Esophagus (tissue), 2 donors: ENCODE data around the gene GPR157. TPM values are rescaled to one million over a fixed set of nuclear protein-coding genes. Genes with fewer than 3 reads are reported as not detected.

Source experiments
- H3K27ac ChIP-seq, 2 donors: one replicate each; pipeline ENCODE4 v1.5.1; 2013; ENCODE audit warnings: low read depth in 2 of 2, mild to moderate bottlenecking in 2 of 2, inconsistent platforms in 1 of 2, low read length in 1 of 2, moderate library complexity in 1 of 2
- H3K27me3 ChIP-seq, 2 donors: one replicate each; pipeline ENCODE4 v1.6.1; 2013; ENCODE audit warnings: low read length in 2 of 2, control low read depth in 1 of 2, mild to moderate bottlenecking in 1 of 2; ENCODE audit not compliant: insufficient read depth in 2 of 2, control insufficient read depth in 1 of 2
- H3K36me3 ChIP-seq, 2 donors: one replicate each; pipeline ENCODE4 v1.6.1; 2013; ENCODE audit warnings: low read length in 1 of 2; ENCODE audit not compliant: control insufficient read depth in 2 of 2, insufficient read depth in 2 of 2
- H3K4me1 ChIP-seq, 2 donors: one replicate each; pipeline ENCODE4 v1.6.1; 2013; ENCODE audit warnings: low read length in 1 of 2; ENCODE audit not compliant: control insufficient read depth in 2 of 2, insufficient read depth in 2 of 2
- H3K4me3 ChIP-seq, 2 donors: one replicate each; pipeline ENCODE4 v1.5.1; 2013; ENCODE audit warnings: low read length in 2 of 2, mild to moderate bottlenecking in 2 of 2, low read depth in 1 of 2, moderate library complexity in 1 of 2
- H3K9me3 ChIP-seq, 2 donors: one replicate each; pipeline ENCODE4 v1.6.1; 2013; ENCODE audit warnings: mild to moderate bottlenecking in 2 of 2, low read depth in 1 of 2, low read length in 1 of 2, moderate library complexity in 1 of 2; ENCODE audit not compliant: control insufficient read depth in 2 of 2, insufficient read depth in 1 of 2
- WGBS, 2 donors: extraction: QIAGEN DNeasy Blood & Tissue Kit; methylation state at CpG; one replicate each; pipeline ENCODE4 v1.1.7; 2013; 5-methylcytosine and 5-hydroxymethylcytosine counted together
- polyA plus RNA-seq, 2 donors: library from polyadenylated mRNA; stranded (reverse); fragments of 200-250 nt; gene quantifications; one replicate each; pipeline ENCODE4 v1.2.3, GENCODE V29; 2013
- donor health status: healthy with polysubstance abuse.
- donor health status: Bipolar disorder and iron deficiency.

Gene GPR157
- polyA plus RNA-seq, 2 donors = 15.7 to 15.9 TPM

GRCh38 chr1:9111357-9111691 lies 17.6 kb downstream of the GPR157 start:
- peaks cover 0 to 9% of the 10 kb centered on the region in 2 donors for H3K4me1 ChIP-seq
- H3K27ac ChIP-seq = no peak overlapping the region
- H3K27me3 ChIP-seq = no peaks in the 10 kb centered on the region
- H3K4me3 ChIP-seq = no peak overlapping the region
- H3K9me3 ChIP-seq = no peaks in the 10 kb centered on the region
- H3K36me3 ChIP-seq = peaks cover 2 to 18% of the 10 kb centered on the region in 2 donors
- WGBS, 2 donors = 92 to 93% methylated on average over 13 of the region's 13 CpGs

GRCh38 chr1:9110669-9111356 lies 18.1 kb downstream of the GPR157 start:
- H3K27ac ChIP-seq = peak overlapping the region in 1 of 2 donors; percentile 45
- H3K4me3 ChIP-seq = no peak overlapping the region
- peaks cover 0 to 9% of the 10 kb centered on the region in 2 donors for H3K4me1 ChIP-seq
- H3K36me3 ChIP-seq = peaks cover 2 to 24% of the 10 kb centered on the region in 2 donors
- no peaks in the 10 kb centered on the region for H3K9me3 ChIP-seq
- no peaks in the 10 kb centered on the region for H3K27me3 ChIP-seq
- WGBS, 2 donors = 38 to 41% methylated on average over 18 of the region's 18 CpGs

GRCh38 chr1:9108056-9108665 lies 20.7 kb downstream of the GPR157 start:
- H3K4me3 ChIP-seq = no peak overlapping the region
- no peaks in the 10 kb centered on the region for H3K27me3 ChIP-seq
- no peaks in the 10 kb centered on the region for H3K9me3 ChIP-seq
- 89 to 91% methylated on average over 12 of the region's 12 CpGs for WGBS, 2 donors
- no peak overlapping the region for H3K27ac ChIP-seq
- H3K36me3 ChIP-seq = peaks cover 7 to 42% of the 10 kb centered on the region in 2 donors
- peaks cover 0 to 6% of the 10 kb centered on the region in 2 donors for H3K4me1 ChIP-seq

GRCh38 chr1:9107136-9107535 lies 21.8 kb downstream of the GPR157 start:
- Histone ChIP-seq H3K4me3 (no peak overlapping the region), H3K27me3 (no peaks in the 10 kb centered on the region), H3K4me1 (peaks cover 0 to 6% of the 10 kb centered on the region in 2 donors), H3K9me3 (no peaks in the 10 kb centered on the region), H3K27ac (no peak overlapping the region), H3K36me3 (peaks cover 7 to 45% of the 10 kb centered on the region in 2 donors)
- 42 to 50% methylated on average over 4 of the region's 4 CpGs for WGBS, 2 donors

- Histone ChIP-seq H3K4me3 (no peak overlapping the region), H3K27ac (no peak overlapping the region), H3K27me3 (no peaks in the 10 kb centered on the region), H3K9me3 (no peaks in the 10 kb centered on the region), H3K36me3 (peaks cover 7 to 41% of the 10 kb centered on the region in 2 donors), H3K4me1 (peaks cover 0 to 3% of the 10 kb centered on the region in 2 donors)
- WGBS, 2 donors = 91 to 93% methylated on average over 14 of the region's 14 CpGs
These were observed 22.6 kb downstream of the GPR157 start for GRCh38 chr1:9106286-9106685.

GRCh38 chr1:9105336-9105867 lies 23.5 kb downstream of the GPR157 start:
- WGBS, 2 donors = 92 to 96% methylated on average over 22 of the region's 22 CpGs
- H3K4me3 ChIP-seq = no peak overlapping the region

GRCh38 chr1:9101510-9102146 lies 27.3 kb downstream of the GPR157 start:
- no peaks in the 10 kb centered on the region for H3K27me3 ChIP-seq
- no peaks in the 10 kb centered on the region for H3K9me3 ChIP-seq
- WGBS, 2 donors = 45 to 59% methylated on average over 4 of the region's 4 CpGs
- no peaks in the 10 kb centered on the region for H3K4me1 ChIP-seq
- no peak overlapping the region for H3K4me3 ChIP-seq
- no peak overlapping the region for H3K27ac ChIP-seq
- peaks cover 5 to 31% of the 10 kb centered on the region in 2 donors for H3K36me3 ChIP-seq

More at GRCh38 chr1:9105336-9105867, 23.5 kb downstream of the GPR157 start:
- Histone ChIP-seq H3K36me3 (peaks cover 7 to 37% of the 10 kb centered on the region in 2 donors), H3K27me3 (no peaks in the 10 kb centered on the region), H3K27ac (no peak overlapping the region), H3K9me3 (no peaks in the 10 kb centered on the region), H3K4me1 (peaks cover 0 to under 1% of the 10 kb centered on the region in 2 donors)

GRCh38 chr1:9100471-9101043 lies 28.3 kb downstream of the GPR157 start:
- Histone ChIP-seq H3K4me3 (no peak overlapping the region), H3K36me3 (peaks cover 5 to 22% of the 10 kb centered on the region in 2 donors), H3K27me3 (no peaks in the 10 kb centered on the region), H3K9me3 (no peaks in the 10 kb centered on the region), H3K27ac (no peak overlapping the region), H3K4me1 (no peaks in the 10 kb centered on the region)
- 92 to 95% methylated on average over 8 of the region's 8 CpGs for WGBS, 2 donors

GRCh38 chr1:9099555-9099954 lies 29.3 kb downstream of the GPR157 start:
- H3K9me3 ChIP-seq = no peaks in the 10 kb centered on the region
- WGBS, 2 donors = 76 to 77% methylated on average over 7 of the region's 7 CpGs
- H3K4me3 ChIP-seq = no peak overlapping the region
- no peaks in the 10 kb centered on the region for H3K4me1 ChIP-seq
- H3K36me3 ChIP-seq = peaks cover 5 to 16% of the 10 kb centered on the region in 2 donors
- no peak overlapping the region for H3K27ac ChIP-seq
- no peaks in the 10 kb centered on the region for H3K27me3 ChIP-seq
